H1 (cell line): ENCODE data around the gene TEX30. TPM values are rescaled to one million over a fixed set of nuclear protein-coding genes. Genes with fewer than 3 reads are reported as not detected.
A peak's percentile ranks its signal among the peaks of the same experiment; 100 is the strongest.

Experiments used
- CTCF ChIA-PET: fragments of 300-600 bp; sonication (Branson Sonifier 250); formaldehyde crosslinking; loops from one replicate; lab custom pipeline; 2021; ENCODE audit not compliant: partially characterized antibody; lab: Charles Lee
- POLR2A ChIA-PET: fragments of 300-600 bp; sonication (Branson Sonifier 250); formaldehyde crosslinking; loops from one replicate; lab custom pipeline; 2021; ENCODE audit warnings: inconsistent platforms; ENCODE audit not compliant: partially characterized antibody; lab: Charles Lee
- DNase-seq, 2 experiments: peaks; one replicate each; pipeline versions ENCODE4 v3.0.0 to v3.0.0-alpha.2; 2010 to 2022; ENCODE audit warnings: low spot score in 2 of 2, low read depth in 1 of 2, mixed read lengths in 1 of 2
- FAIRE-seq: peaks from 2 replicates; lab custom pipeline; 2011; peaks lifted over from hg19 to GRCh38; lab: Jason Lieb, UNC
- H2AFZ ChIP-seq: 2 replicates; pipeline ENCODE4 v1.8.1; 2012; ENCODE audit warnings: low read length, inconsistent platforms
- H2AK5ac ChIP-seq: 2 replicates; pipeline ENCODE4 v1.6.1; 2013; ENCODE audit warnings: low read depth, low read length
- H2BK120ac ChIP-seq: replicated peaks from 2 replicates; pipeline ENCODE3; 2013; ENCODE audit warnings: low read depth, low read length, inconsistent platforms
- H2BK12ac ChIP-seq: 2 replicates; pipeline ENCODE4 v1.6.1; 2013; ENCODE audit warnings: low read depth, low read length
- H2BK15ac ChIP-seq: 2 replicates; pipeline ENCODE4 v1.6.1; 2013; ENCODE audit warnings: low read length
- H2BK20ac ChIP-seq: 2 replicates; pipeline ENCODE4 v1.6.1; 2013; ENCODE audit warnings: low read length
- H2BK5ac ChIP-seq: 2 replicates; pipeline ENCODE4 v1.6.1; 2013; ENCODE audit warnings: low read depth, low read length
- H3K14ac ChIP-seq: 2 replicates; pipeline ENCODE4 v1.6.1; 2013; ENCODE audit warnings: inconsistent platforms; ENCODE audit not compliant: insufficient read length
- H3K18ac ChIP-seq: 2 replicates; pipeline ENCODE4 v1.6.1; 2013; ENCODE audit warnings: low read length; ENCODE audit errors: extremely low read depth
- H3K23ac ChIP-seq: 2 replicates; pipeline ENCODE4 v1.6.1; 2013; ENCODE audit warnings: inconsistent platforms; ENCODE audit not compliant: insufficient read length
- H3K23me2 ChIP-seq: 2 replicates; pipeline ENCODE4 v1.6.1; 2013; ENCODE audit warnings: low read depth, low read length
- H3K27ac ChIP-seq: 2 replicates; pipeline ENCODE4 v1.6.1; 2011; ENCODE audit warnings: low read depth, low read length, inconsistent platforms
- H3K27me3 ChIP-seq, 4 experiments: replicated peaks in 1 of 4; 1 replicate in 1 of 4; 2 replicates in 3 of 4; pipeline versions ENCODE4 v1.6.1 to v1.8.1; 2011 to 2013; ENCODE audit warnings: low read length in 3 of 4, mild to moderate bottlenecking in 3 of 4, inconsistent platforms in 2 of 4, mixed read lengths in 2 of 4, moderate library complexity in 1 of 4; ENCODE audit not compliant: control insufficient read depth in 3 of 4, insufficient read depth in 3 of 4; ENCODE audit errors: extremely low read depth in 1 of 4
- H3K36me3 ChIP-seq, 4 experiments: 2 replicates each; pipeline versions ENCODE4 v1.6.1 to v1.8.1; 2011 to 2013; ENCODE audit warnings: mild to moderate bottlenecking in 4 of 4, low read length in 3 of 4, moderate library complexity in 2 of 4, control low read depth in 1 of 4, inconsistent platforms in 1 of 4; ENCODE audit not compliant: insufficient read depth in 4 of 4, control insufficient read depth in 2 of 4
- H3K4ac ChIP-seq: replicated peaks from 2 replicates; pipeline ENCODE3; 2013; ENCODE audit warnings: low read length, low read depth, mixed read lengths, inconsistent platforms; ENCODE audit not compliant: insufficient read length
- H3K4me1 ChIP-seq, 4 experiments: replicated peaks in 1 of 4; 1 replicate in 1 of 4; 2 replicates in 3 of 4; pipeline versions ENCODE4 v1.6.1 to v1.8.1; 2011 to 2013; ENCODE audit warnings: low read length in 3 of 4, inconsistent platforms in 2 of 4, mixed read lengths in 1 of 4; ENCODE audit not compliant: insufficient read depth in 4 of 4, control insufficient read depth in 3 of 4
- H3K4me2 ChIP-seq, 2 experiments: 2 replicates each; pipeline versions ENCODE4 v1.6.1 to v1.8.1; 2011 to 2013; ENCODE audit warnings: low read depth in 2 of 2, low read length in 2 of 2, control low read depth in 1 of 2, inconsistent platforms in 1 of 2, mild to moderate bottlenecking in 1 of 2; ENCODE audit not compliant: insufficient read depth in 1 of 2
- H3K4me3 ChIP-seq, 4 experiments: fragments of 200-600, 300-600 bp in 1 of 4; sonication (generic), shearing (Covaris generic), sonication (Bioruptor Twin) in 1 of 4; 2 replicates each; pipeline versions ENCODE4 v1.5.1 to v1.8.1; 2011 to 2016; ENCODE audit warnings: low read length in 4 of 4, low read depth in 3 of 4, control low read depth in 2 of 4, inconsistent platforms in 2 of 4, mild to moderate bottlenecking in 2 of 4, mixed read lengths in 1 of 4, moderate library complexity in 1 of 4; ENCODE audit not compliant: insufficient read depth in 2 of 4; ENCODE audit errors: extremely low read depth in 1 of 4
- H3K56ac ChIP-seq: replicated peaks from 2 replicates; pipeline ENCODE3; 2013; ENCODE audit warnings: low read depth, mild to moderate bottlenecking, mixed read lengths, low read length, inconsistent platforms; ENCODE audit not compliant: insufficient read length
- H3K79me1 ChIP-seq: 2 replicates; pipeline ENCODE4 v1.6.1; 2013; ENCODE audit warnings: low read depth, low read length, control low read depth
- H3K79me2 ChIP-seq, 2 experiments: 2 replicates each; pipeline versions ENCODE4 v1.6.1 to v1.8.1; 2012 to 2013; ENCODE audit warnings: low read length in 2 of 2, mild to moderate bottlenecking in 2 of 2, inconsistent platforms in 1 of 2; ENCODE audit not compliant: insufficient read depth in 2 of 2, control insufficient read depth in 1 of 2
- H3K9ac ChIP-seq, 4 experiments: replicated peaks in 1 of 4; 1 replicate in 1 of 4; 2 replicates in 3 of 4; pipeline versions ENCODE4 v1.6.1 to v1.8.1; 2011 to 2013; ENCODE audit warnings: low read depth in 3 of 4, low read length in 3 of 4, control low read depth in 2 of 4, mild to moderate bottlenecking in 2 of 4, moderate library complexity in 2 of 4, inconsistent platforms in 1 of 4; ENCODE audit errors: extremely low read depth in 1 of 4
- H3K9me3 ChIP-seq, 2 experiments: 2 replicates each; pipeline versions ENCODE4 v1.6.1 to v1.8.1; 2012 to 2013; ENCODE audit warnings: mild to moderate bottlenecking in 2 of 2, moderate library complexity in 2 of 2, control low read depth in 1 of 2, inconsistent platforms in 1 of 2, low read depth in 1 of 2, low read length in 1 of 2, mixed read lengths in 1 of 2; ENCODE audit not compliant: insufficient read depth in 2 of 2
- H4K20me1 ChIP-seq, 2 experiments: replicated peaks in 1 of 2; 2 replicates each; pipeline versions ENCODE3 to v1.8.1; 2011 to 2013; ENCODE audit warnings: inconsistent platforms in 2 of 2, low read length in 2 of 2, mild to moderate bottlenecking in 1 of 2; ENCODE audit not compliant: insufficient read depth in 2 of 2, control insufficient read depth in 1 of 2
- H4K5ac ChIP-seq: 2 replicates; pipeline ENCODE4 v1.6.1; 2013; ENCODE audit warnings: low read length, low read depth, mixed read lengths, inconsistent platforms; ENCODE audit not compliant: insufficient read length
- H4K8ac ChIP-seq: 2 replicates; pipeline ENCODE4 v1.8.0; 2013; ENCODE audit warnings: mild to moderate bottlenecking, moderate library complexity, low read length, inconsistent platforms; ENCODE audit not compliant: insufficient read depth; ENCODE audit errors: extremely low read depth
- H4K91ac ChIP-seq: replicated peaks from 2 replicates; pipeline ENCODE3; 2013; ENCODE audit warnings: low read length, mixed read lengths, inconsistent platforms; ENCODE audit not compliant: insufficient read length
- BACH1 ChIP-seq: IDR thresholded peaks from 2 replicates; pipeline ENCODE4 v1.6.1; 2012; ENCODE audit warnings: low read length, improper control_type of control experiment
- CHD2 ChIP-seq: IDR thresholded peaks from 2 replicates; pipeline ENCODE4 v1.6.1; 2012; ENCODE audit warnings: low read length, improper control_type of control experiment
- CREB1 ChIP-seq: IDR thresholded peaks from 2 replicates; pipeline ENCODE4 v1.6.1; 2012; ENCODE audit warnings: inconsistent platforms
- GTF2F1 ChIP-seq: IDR thresholded peaks from 2 replicates; pipeline ENCODE4 v1.6.1; 2012; ENCODE audit warnings: low read depth, low read length, improper control_type of control experiment, borderline replicate concordance
- JUN ChIP-seq: IDR thresholded peaks from 2 replicates; pipeline ENCODE4 v1.6.1; 2011; ENCODE audit warnings: low read depth, mild to moderate bottlenecking, improper control_type of control experiment, low read length
- NANOG ChIP-seq: IDR thresholded peaks from 2 replicates; pipeline ENCODE4 v1.6.1; 2011; ENCODE audit warnings: low read length, low read depth, mild to moderate bottlenecking, inconsistent platforms; ENCODE audit not compliant: insufficient read depth, poor library complexity, severe bottlenecking
- POLR2A ChIP-seq, 2 experiments: IDR thresholded peaks; 1 replicate in 1 of 2; 2 replicates in 1 of 2; pipeline ENCODE4 v1.6.1; 2011; ENCODE audit warnings: low read depth in 2 of 2, low read length in 2 of 2, mild to moderate bottlenecking in 2 of 2; ENCODE audit errors: control extremely low read depth in 1 of 2
- RBBP5 ChIP-seq: IDR thresholded peaks from 2 replicates; pipeline ENCODE4 v1.7.1; 2012; ENCODE audit warnings: low read depth, mild to moderate bottlenecking, inconsistent platforms, low read length, moderate library complexity, borderline replicate concordance
- SIRT6 ChIP-seq: IDR thresholded peaks from one replicate; pipeline ENCODE4 v1.7.1; 2012; ENCODE audit warnings: low read length, inconsistent platforms
- TAF1 ChIP-seq: IDR thresholded peaks from 2 replicates; pipeline ENCODE4 v1.6.1; 2011; ENCODE audit warnings: mild to moderate bottlenecking, low read depth, low read length
- WGBS, 2 experiments: shearing (Covaris generic) in 1 of 2; methylation state at CpG; one replicate each; pipeline versions ENCODE4 v1.1.6 to v1.1.7; 2013 to 2015; ENCODE audit warnings: low lambda C conversion rate in 2 of 2, mixed read lengths in 2 of 2, inconsistent platforms in 1 of 2, low coverage in 1 of 2, missing lambda C conversion rate in 1 of 2; ENCODE audit not compliant: insufficient replicate concordance in 2 of 2, insufficient coverage in 1 of 2, insufficient read length in 1 of 2; ENCODE audit errors: extremely low coverage in 1 of 2, missing lambda C conversion rate in 1 of 2; 5-methylcytosine and 5-hydroxymethylcytosine counted together
- polyA plus RNA-seq, 7 experiments: library from polyadenylated mRNA; depleted of rRNA in 3 of 7; stranded (reverse) in 5 of 7; unstranded in 2 of 7; fragments of >200 nt in 5 of 7; fragments of 200-250 nt in 2 of 7; gene quantifications; 1 replicate in 5 of 7; 2 replicates in 1 of 7; 4 replicates in 1 of 7; pipeline versions ENCODE4 v1.2.1 to v1.2.3, GENCODE V29; 2011 to 2013; ENCODE audit warnings: missing spikeins in 2 of 7, mixed read lengths in 2 of 7
- total RNA-seq: library from RNA; stranded (reverse); fragmentation: NEBNext Ultra II Directional; extraction: Animal tissue kit (Norgen Biotek cat#: 25700); gene quantifications from 2 replicates; pipeline ENCODE4 v1.2.1, GENCODE V29; 2021
- TF ChIP-seq, protein P1 (sequence below): IDR thresholded peaks from 2 replicates; pipeline ENCODE4 v1.6.1; 2011; ENCODE audit warnings: low read length, improper control_type of control experiment

Gene TEX30
- total and polyA plus RNA-seq, 2 of the 8 experiments (the other 6 are each of a cell fraction or from before 2014, with no cell fraction given), result 6.5 to 10.3 TPM

DNA sequence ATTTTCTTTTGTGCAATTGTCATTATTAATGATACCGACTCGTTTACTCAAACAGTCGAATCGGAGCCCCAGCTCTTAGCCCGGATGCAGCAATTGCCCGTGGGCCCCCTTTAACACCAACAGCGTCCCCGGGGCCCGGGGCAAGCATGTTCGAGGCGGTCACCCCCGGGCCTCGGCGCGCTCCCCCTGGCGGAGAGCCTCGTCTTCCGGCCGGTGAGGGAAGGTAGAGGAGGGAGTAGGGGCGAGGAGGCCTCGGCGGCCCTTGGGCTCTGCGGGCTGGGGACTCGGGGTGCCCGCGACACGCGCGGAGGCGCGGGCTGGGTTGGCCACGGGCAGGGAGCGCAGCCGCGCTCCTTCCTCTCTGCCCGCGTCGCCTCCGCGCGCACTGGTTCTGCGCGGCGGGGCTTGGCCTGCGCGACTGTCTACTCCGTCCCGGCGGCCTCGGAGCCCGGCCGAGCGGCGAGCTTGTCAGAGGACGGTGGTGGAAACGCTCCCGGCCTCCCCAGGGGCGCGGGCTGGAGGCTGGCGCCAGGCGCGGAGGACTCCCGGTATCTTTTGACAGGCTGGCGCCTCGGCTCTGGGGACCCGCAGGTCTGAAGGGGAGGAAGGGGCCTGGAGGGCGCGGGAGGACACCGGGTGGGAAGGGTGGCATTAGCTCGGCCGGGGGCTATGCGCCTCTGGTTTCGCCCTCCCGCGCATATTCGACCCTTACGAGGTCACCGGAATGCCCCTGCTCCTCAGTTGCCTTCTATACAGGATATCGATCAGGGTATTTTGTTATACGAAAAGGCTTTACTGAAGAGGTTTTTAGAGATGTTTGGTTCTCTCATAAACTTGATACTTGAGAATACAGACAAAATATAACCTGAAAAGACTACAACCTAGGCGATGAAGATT is 26.8 kb upstream of the TEX30 start:
- Histone ChIP-seq H3K4me2 (peak overlapping the region; percentile 80 to 93), H3K18ac (no peak overlapping the region; the same call in 1 of the 2 replicates), H3K4me1 (no peaks in the 10 kb centered on the region), H4K5ac (no peak overlapping the region), H2BK12ac (no peak overlapping the region), H3K56ac (no peak overlapping the region), H2BK120ac (no peak overlapping the region), H3K23ac (no peak overlapping the region), H3K4ac (no peak overlapping the region), H3K79me2 (no peaks in the 10 kb centered on the region), H3K9ac (peak overlapping the region in 3 of 4 experiments; percentile 28 to 44 (median 40); a peak in 3 of 7 replicates), H3K4me3 (peak overlapping the region; percentile 65 to 87 (median 83)), H4K20me1 (no peaks in the 10 kb centered on the region), H4K8ac (no peak overlapping the region; the same call in 1 of the 2 replicates), H2BK20ac (no peak overlapping the region), H4K91ac (no peak overlapping the region), H3K27me3 (peaks cover 0 to 11% (median 8%) of the 10 kb centered on the region in 4 experiments; a peak in 6 of 7 replicates), H2BK15ac (no peak overlapping the region), H3K14ac (no peak overlapping the region), H3K9me3 (no peaks in the 10 kb centered on the region), H2AFZ (peak overlapping the region; percentile 66; the same call in 1 of the 2 replicates), H3K23me2 (peaks cover 16% of the 10 kb centered on the region; the same call in 1 of the 2 replicates), H3K36me3 (no peaks in the 10 kb centered on the region), H3K79me1 (no peaks in the 10 kb centered on the region), H2BK5ac (no peak overlapping the region; the same call in 1 of the 2 replicates), H2AK5ac (no peak overlapping the region), H3K27ac (no peak overlapping the region)
- FAIRE-seq (no peak), DNase-seq (peak in 1 of 2 experiments; percentile 92)
- ChIA-PET CTCF (interaction anchor here (0.6 to 3.0 kb wide), 28 partner anchors 8 to 1483 kb away, joined by 3 to 28 read pairs (median 4); partner anchors contain the start of genes ERCC5 and TEX30), POLR2A (interaction anchor here (1.2 to 2.2 kb wide), 3 partner anchors 26 to 208 kb away, joined by 3 to 12 read pairs (median 7); partner anchors contain the start of genes ERCC5 and TEX30)
- WGBS, 2 experiments, result 4% methylated on average over 73 of the region's 81 CpGs; no CpG with 5 or more reads in 1 of the 2 experiments
- TF ChIP-seq RBBP5 (peak; percentile 68), CREB1 (no peak), GTF2F1 (no peak), SIRT6 (no peak), JUN (no peak), TAF1 (peak; percentile 41; the same call in 1 of the 2 replicates), BACH1 (0 out of 2 replicates have a peak, but pooled peaks have one; percentile 6), POLR2A (IDR thresholded peaks at IDR 0.05; ENCODE audit: control extremely low read depth in 1 of 2, low read depth in 2 of 2, low read length in 2 of 2) (no peak), CHD2 (0 out of 2 replicates have a peak, but pooled peaks have one; percentile 37), NANOG (no peak)
- TF ChIP-seq, protein P1, sequence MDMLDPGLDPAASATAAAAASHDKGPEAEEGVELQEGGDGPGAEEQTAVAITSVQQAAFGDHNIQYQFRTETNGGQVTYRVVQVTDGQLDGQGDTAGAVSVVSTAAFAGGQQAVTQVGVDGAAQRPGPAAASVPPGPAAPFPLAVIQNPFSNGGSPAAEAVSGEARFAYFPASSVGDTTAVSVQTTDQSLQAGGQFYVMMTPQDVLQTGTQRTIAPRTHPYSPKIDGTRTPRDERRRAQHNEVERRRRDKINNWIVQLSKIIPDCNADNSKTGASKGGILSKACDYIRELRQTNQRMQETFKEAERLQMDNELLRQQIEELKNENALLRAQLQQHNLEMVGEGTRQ, result no peak
